ENCODE measurements around the gene CMSS1.

GRCh38 chr3:100081986-100082692 lies 264.5 kb downstream of the CMSS1 start:
- no peak for TF ChIP-seq CTCF (IDR thresholded peaks at IDR 0.05; ENCODE audit: low read length)
- TF ChIP-seq EZH2phosphoT487 (IDR thresholded peaks at IDR 0.05; ENCODE audit: low read length) = no peak

Measured in MM.1S (cell line).